Transverse colon (tissue), 4 donors: Measurements from ENCODE around the gene FYB1. TPM values are rescaled to one million over a fixed set of nuclear protein-coding genes. Genes with fewer than 3 reads are reported as not detected.

Source experiments
- DNase-seq: peaks from one replicate; pipeline ENCODE4 v3.0.0-alpha.2; 2019
- H3K27ac ChIP-seq, 4 donors: fragments of 200-600 bp; sonication (generic); 2 replicates each; pipeline ENCODE4 v1.5.1; 2016 to 2018; ENCODE audit warnings: inconsistent platforms in 4 of 4
- H3K27me3 ChIP-seq: fragments of 200-600 bp; sonication (generic); 2 replicates; pipeline ENCODE4 v1.5.1; 2017; ENCODE audit warnings: inconsistent platforms
- H3K36me3 ChIP-seq, 4 donors: fragments of 200-600 bp; sonication (generic); 2 replicates each; pipeline ENCODE4 v1.5.1; 2017 to 2019; ENCODE audit warnings: inconsistent platforms in 4 of 4
- H3K4me1 ChIP-seq, 4 donors: fragments of 200-600 bp; sonication (generic); 2 replicates each; pipeline ENCODE4 v1.5.1; 2017 to 2020; ENCODE audit warnings: inconsistent platforms in 4 of 4
- H3K4me3 ChIP-seq, 4 donors: fragments of 200-600 bp; sonication (generic); 1 replicate in 1 of 4; 2 replicates in 3 of 4; pipeline versions ENCODE4 v1.5.1 to v1.6.1; 2017 to 2019; ENCODE audit warnings: inconsistent platforms in 4 of 4
- H3K9me3 ChIP-seq, 2 donors: fragments of 200-600 bp; sonication (generic); 2 replicates each; pipeline ENCODE4 v1.5.1; 2017 to 2019; ENCODE audit warnings: inconsistent platforms in 2 of 2
- CTCF ChIP-seq, 5 experiments: fragments of 200-600 bp in 3 of 5; fragments of 450-650 bp in 2 of 5; sonication (generic) in 3 of 5; IDR thresholded peaks; 1 replicate in 2 of 5; 2 replicates in 3 of 5; pipeline ENCODE4 v1.5.1; 2016 to 2017; ENCODE audit warnings: antibody characterized with exemption in 5 of 5, inconsistent platforms in 3 of 5, mild to moderate bottlenecking in 2 of 5, moderate library complexity in 1 of 5
- EP300 ChIP-seq: sonication (generic); formaldehyde crosslinking; IDR thresholded peaks from one replicate; pipeline ENCODE4 v1.6.1; 2017; ENCODE audit warnings: antibody characterized with exemption, low read depth
- POLR2A ChIP-seq: fragments of 450-650 bp; IDR thresholded peaks from one replicate; pipeline ENCODE4 v1.6.1; 2016; ENCODE audit warnings: antibody characterized with exemption, mild to moderate bottlenecking, moderate library complexity
- POLR2AphosphoS5 ChIP-seq, 3 donors: sonication (generic); formaldehyde crosslinking; IDR thresholded peaks; one replicate each; pipeline ENCODE4 v1.6.1; 2016; ENCODE audit warnings: antibody characterized with exemption in 3 of 3
- WGBS, 2 donors: methylation state at CpG; one replicate each; pipeline ENCODE4 v1.1.5; 2018; ENCODE audit warnings: low coverage in 1 of 2; 5-methylcytosine and 5-hydroxymethylcytosine counted together
- in situ Hi-C, 4 donors: fragments of 200-750 bp; cut with MboI; loops; one replicate each; pipeline versions ENCODE4 v1.15.0 to v1.15.1; 2017; ENCODE audit warnings: low sequenced_read_pairs in 3 of 4, low pct_ligation_motif_present in 1 of 4, low pct_unique_long_range_greater_than_20kb in 1 of 4
- intact Hi-C: fragments of 100-400 bp; cut with DNase I; formaldehyde crosslinking; loops from one replicate; pipeline ENCODE4 v1.15.1; 2023; ENCODE audit warnings: low total_unique reads
- total RNA-seq, 4 donors: library from RNA; depleted of rRNA; stranded (reverse); fragments of >200 nt; gene quantifications; one replicate each; pipeline ENCODE4 v1.1.0, GENCODE V29; 2016

FYB1 gene
- total RNA-seq, 4 donors from 2014 or later: 6.4 to 38.5 (median 17.5) TPM

GRCh38 chr5:39175273-39175955 is 43.9 kb downstream of the FYB1 start:
- intact Hi-C loops: no loop called here

GRCh38 chr5:39173069-39173468 is 46.3 kb downstream of the FYB1 start:
- in situ Hi-C loops: no loop called here
- WGBS, 2 donors: 90 to 97% methylated on average over 3 of the region's 3 CpGs
- H3K27me3 ChIP-seq: no peaks in the 10 kb centered on the region
- no peak overlapping the region for H3K27ac ChIP-seq
- intact Hi-C loops: no loop called here
- no peak overlapping the region for H3K4me3 ChIP-seq
- no peak for DNase-seq
- H3K36me3 ChIP-seq: no peaks in the 10 kb centered on the region
- no peak for TF ChIP-seq POLR2AphosphoS5 (IDR thresholded peaks at IDR 0.05)
- no peak for TF ChIP-seq CTCF (IDR thresholded peaks at IDR 0.05)
- TF ChIP-seq EP300: no peak
- no peak for TF ChIP-seq POLR2A
- H3K9me3 ChIP-seq: no peaks in the 10 kb centered on the region
- H3K4me1 ChIP-seq: no peaks in the 10 kb centered on the region

More at GRCh38 chr5:39175273-39175955, 43.9 kb downstream of the FYB1 start:
- H3K4me1 ChIP-seq: peaks cover 0 to 3% (median 0%) of the 10 kb centered on the region in 4 donors
- 60 to 73% methylated on average over 4 to 5 of the region's 5 CpGs for WGBS, 2 donors
- DNase-seq: no peak
- in situ Hi-C loops: no loop called here
- H3K9me3 ChIP-seq: no peaks in the 10 kb centered on the region
- H3K4me3 ChIP-seq: no peak overlapping the region
- no peaks in the 10 kb centered on the region for H3K27me3 ChIP-seq
- no peaks in the 10 kb centered on the region for H3K36me3 ChIP-seq
- TF ChIP-seq POLR2AphosphoS5 (IDR thresholded peaks at IDR 0.05) (no peak), CTCF (IDR thresholded peaks at IDR 0.05) (no peak), EP300 (no peak), POLR2A (no peak)
- H3K27ac ChIP-seq: peak overlapping the region in 2 of 4 donors; percentile 3 to 35

GRCh38 chr5:39172593-39172992 is 46.8 kb downstream of the FYB1 start:
- no peaks in the 10 kb centered on the region for H3K9me3 ChIP-seq
- intact Hi-C loops: no loop called here
- H3K4me3 ChIP-seq: no peak overlapping the region
- WGBS, 2 donors: 92 to 100% methylated on average over 1 to 2 of the region's 2 CpGs
- H3K4me1 ChIP-seq: no peaks in the 10 kb centered on the region
- DNase-seq: no peak
- H3K27me3 ChIP-seq: no peaks in the 10 kb centered on the region
- no peak for TF ChIP-seq POLR2AphosphoS5 (IDR thresholded peaks at IDR 0.05)
- TF ChIP-seq POLR2A: no peak
- no peak for TF ChIP-seq CTCF (IDR thresholded peaks at IDR 0.05)
- no peak for TF ChIP-seq EP300
- H3K27ac ChIP-seq: no peak overlapping the region
- H3K36me3 ChIP-seq: no peaks in the 10 kb centered on the region
- in situ Hi-C loops: no loop called here

- Histone ChIP-seq H3K4me1 (no peaks in the 10 kb centered on the region), H3K9me3 (no peaks in the 10 kb centered on the region), H3K27me3 (no peaks in the 10 kb centered on the region), H3K4me3 (no peak overlapping the region), H3K27ac (no peak overlapping the region), H3K36me3 (no peaks in the 10 kb centered on the region)
- intact Hi-C loops: no loop called here
- WGBS, 2 donors: 53 to 61% methylated on average over 4 of the region's 4 CpGs
- DNase-seq: no peak
- in situ Hi-C loops: no loop called here
- TF ChIP-seq POLR2AphosphoS5 (IDR thresholded peaks at IDR 0.05) (no peak), POLR2A (no peak), CTCF (IDR thresholded peaks at IDR 0.05) (no peak), EP300 (no peak)
Measured at GRCh38 chr5:39171647-39172046, 47.7 kb downstream of the FYB1 start.
